Peyer's patch (tissue), 4 donors: ENCODE data around the gene BATF3.

Source experiments
- POLR2A ChIP-seq, 2 donors: fragments of 450-650 bp; IDR thresholded peaks; one replicate each; pipeline ENCODE4 v1.5.1; 2017; ENCODE audit warnings: antibody characterized with exemption in 2 of 2, mild to moderate bottlenecking in 2 of 2, moderate library complexity in 2 of 2
- TF ChIP-seq, protein P1 (sequence below), 6 experiments: fragments of 450-650 bp in 4 of 6; fragments of 200-600 bp in 2 of 6; sonication (generic) in 1 of 6; IDR thresholded peaks; one replicate each; pipeline ENCODE4 v1.5.1; 2017 to 2019; ENCODE audit warnings: antibody characterized with exemption in 6 of 6, mild to moderate bottlenecking in 3 of 6, moderate library complexity in 1 of 6

- TF ChIP-seq, protein P1, sequence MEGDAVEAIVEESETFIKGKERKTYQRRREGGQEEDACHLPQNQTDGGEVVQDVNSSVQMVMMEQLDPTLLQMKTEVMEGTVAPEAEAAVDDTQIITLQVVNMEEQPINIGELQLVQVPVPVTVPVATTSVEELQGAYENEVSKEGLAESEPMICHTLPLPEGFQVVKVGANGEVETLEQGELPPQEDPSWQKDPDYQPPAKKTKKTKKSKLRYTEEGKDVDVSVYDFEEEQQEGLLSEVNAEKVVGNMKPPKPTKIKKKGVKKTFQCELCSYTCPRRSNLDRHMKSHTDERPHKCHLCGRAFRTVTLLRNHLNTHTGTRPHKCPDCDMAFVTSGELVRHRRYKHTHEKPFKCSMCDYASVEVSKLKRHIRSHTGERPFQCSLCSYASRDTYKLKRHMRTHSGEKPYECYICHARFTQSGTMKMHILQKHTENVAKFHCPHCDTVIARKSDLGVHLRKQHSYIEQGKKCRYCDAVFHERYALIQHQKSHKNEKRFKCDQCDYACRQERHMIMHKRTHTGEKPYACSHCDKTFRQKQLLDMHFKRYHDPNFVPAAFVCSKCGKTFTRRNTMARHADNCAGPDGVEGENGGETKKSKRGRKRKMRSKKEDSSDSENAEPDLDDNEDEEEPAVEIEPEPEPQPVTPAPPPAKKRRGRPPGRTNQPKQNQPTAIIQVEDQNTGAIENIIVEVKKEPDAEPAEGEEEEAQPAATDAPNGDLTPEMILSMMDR (IDR thresholded peaks at IDR 0.05) = no peak
- no peak for TF ChIP-seq POLR2A (IDR thresholded peaks at IDR 0.05)
Measured at GRCh38 chr1:212644866-212645545, 54.6 kb downstream of the BATF3 start.
